ENCODE data around the gene LRP4.

LRP4 gene

DNA sequence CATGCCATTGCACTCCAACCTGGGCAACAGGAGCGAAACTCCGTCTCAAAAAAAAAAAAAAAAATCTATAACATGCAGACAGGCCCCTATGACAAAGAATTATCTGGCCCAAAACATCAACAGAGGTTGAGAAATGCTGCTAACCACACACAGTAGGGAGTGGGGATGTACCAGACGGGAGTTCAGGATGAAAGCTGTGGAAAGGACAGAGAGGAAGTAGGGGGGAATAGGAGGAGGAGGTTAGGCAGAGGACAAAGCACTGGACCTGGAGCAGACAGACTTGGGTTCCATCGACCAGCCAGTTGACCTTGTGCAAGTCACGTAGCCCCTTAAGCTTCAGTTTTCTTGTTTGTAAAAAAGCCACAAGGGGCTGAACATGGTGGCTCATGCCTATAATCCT, 12.5 kb downstream of the LRP4 start:
- CTCF ChIA-PET: interaction anchor here (1.6 to 3.5 kb wide), 4 partner anchors 10 to 258 kb away, joined by 3 to 18 read pairs (median 12); no protein-coding TSS in a partner anchor

DNA sequence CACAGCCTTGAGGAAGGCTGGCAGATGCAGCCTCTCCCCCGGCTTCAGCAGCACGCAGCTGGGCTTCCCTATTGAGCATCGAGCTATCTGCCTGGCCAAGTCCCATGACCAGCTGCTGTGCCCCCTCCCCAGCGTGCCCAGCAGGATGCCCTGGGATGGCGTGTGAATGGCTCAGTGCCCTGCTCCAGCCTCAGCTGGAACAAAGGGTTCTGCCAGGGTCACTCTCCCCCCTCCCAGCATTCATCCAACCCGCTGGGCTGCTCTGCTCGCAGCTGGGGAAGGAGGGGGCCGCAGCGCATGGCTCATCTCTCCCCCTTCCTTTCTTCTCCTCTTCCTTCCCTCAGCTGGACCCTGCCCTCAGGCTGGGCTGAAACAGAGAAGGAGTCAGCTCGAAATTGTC, 14.5 kb downstream of the LRP4 start:
- H3K4me3 ChIP-seq (ENCODE audit: low read depth, low read length): no peak overlapping the region
- CTCF ChIA-PET: interaction anchor here (1.0 to 2.4 kb wide), 4 partner anchors 8 to 258 kb away, joined by 3 to 22 read pairs (median 4); no protein-coding TSS in a partner anchor
- POLR2A ChIA-PET: no interaction called here
- DNase-seq (ENCODE audit: low read depth, low spot score): no peak
- TF ChIP-seq, protein P1, sequence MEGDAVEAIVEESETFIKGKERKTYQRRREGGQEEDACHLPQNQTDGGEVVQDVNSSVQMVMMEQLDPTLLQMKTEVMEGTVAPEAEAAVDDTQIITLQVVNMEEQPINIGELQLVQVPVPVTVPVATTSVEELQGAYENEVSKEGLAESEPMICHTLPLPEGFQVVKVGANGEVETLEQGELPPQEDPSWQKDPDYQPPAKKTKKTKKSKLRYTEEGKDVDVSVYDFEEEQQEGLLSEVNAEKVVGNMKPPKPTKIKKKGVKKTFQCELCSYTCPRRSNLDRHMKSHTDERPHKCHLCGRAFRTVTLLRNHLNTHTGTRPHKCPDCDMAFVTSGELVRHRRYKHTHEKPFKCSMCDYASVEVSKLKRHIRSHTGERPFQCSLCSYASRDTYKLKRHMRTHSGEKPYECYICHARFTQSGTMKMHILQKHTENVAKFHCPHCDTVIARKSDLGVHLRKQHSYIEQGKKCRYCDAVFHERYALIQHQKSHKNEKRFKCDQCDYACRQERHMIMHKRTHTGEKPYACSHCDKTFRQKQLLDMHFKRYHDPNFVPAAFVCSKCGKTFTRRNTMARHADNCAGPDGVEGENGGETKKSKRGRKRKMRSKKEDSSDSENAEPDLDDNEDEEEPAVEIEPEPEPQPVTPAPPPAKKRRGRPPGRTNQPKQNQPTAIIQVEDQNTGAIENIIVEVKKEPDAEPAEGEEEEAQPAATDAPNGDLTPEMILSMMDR (IDR thresholded peaks at IDR 0.05; ENCODE audit: insufficient read depth, low read length, missing control alignments): no peak

More for the DNA sequence above, 12.5 kb downstream of the LRP4 start:
- no peak overlapping the region for H3K4me3 ChIP-seq (ENCODE audit: low read depth, low read length)
- POLR2A ChIA-PET: no interaction called here
- TF ChIP-seq, protein P1 (IDR thresholded peaks at IDR 0.05; ENCODE audit: insufficient read depth, low read length, missing control alignments): no peak
- DNase-seq (ENCODE audit: low read depth, low spot score): no peak

DNA sequence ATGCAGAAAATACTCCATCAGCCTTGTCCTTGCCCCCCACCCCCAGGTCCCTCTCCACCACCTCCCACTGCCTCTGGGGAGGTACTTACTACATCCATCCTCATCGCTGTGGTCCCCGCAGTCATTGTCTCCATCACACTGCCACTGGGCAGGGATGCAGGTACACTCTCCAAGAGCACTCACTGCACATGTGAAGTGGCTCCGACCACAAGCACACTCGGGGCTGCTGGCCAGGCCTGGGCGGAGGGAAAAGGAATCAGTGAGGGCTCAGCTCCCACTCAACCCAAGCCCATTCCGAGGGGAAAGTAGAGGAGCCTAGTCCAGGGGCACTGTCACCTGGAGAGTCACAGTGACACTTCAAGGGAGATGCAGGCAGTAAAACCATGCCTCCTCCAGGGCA, 15.7 kb downstream of the LRP4 start:
- no peak overlapping the region for H3K4me3 ChIP-seq (ENCODE audit: low read depth, low read length)
- no peak for DNase-seq (ENCODE audit: low read depth, low spot score)
- TF ChIP-seq, protein P1 (IDR thresholded peaks at IDR 0.05; ENCODE audit: insufficient read depth, low read length, missing control alignments): no peak
- ChIA-PET POLR2A (no interaction called here), CTCF (interaction anchor here (2.4 to 3.0 kb wide), 2 partner anchors 10 to 250 kb away, joined by 14 to 22 read pairs; no protein-coding TSS in a partner anchor)

DNA sequence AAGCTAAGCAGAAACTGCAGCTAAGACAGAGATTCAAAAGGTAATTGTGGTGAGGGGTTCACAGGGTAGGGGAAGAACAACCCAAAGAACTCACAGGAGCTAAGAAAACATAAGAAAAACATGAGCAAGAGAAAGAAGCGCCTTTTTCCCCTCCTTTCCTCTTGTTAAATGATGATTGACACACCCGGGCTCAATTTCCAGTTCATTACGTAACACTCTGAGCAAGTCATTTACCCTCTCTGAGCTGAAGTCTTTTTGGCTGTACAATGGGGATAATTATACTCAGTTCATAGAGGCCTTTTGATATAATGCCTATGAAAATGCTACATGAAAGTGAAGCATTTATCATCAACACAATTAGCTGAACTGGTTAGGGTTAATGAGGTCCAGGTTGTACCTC, 17.2 kb downstream of the LRP4 start:
- ChIA-PET CTCF (interaction anchor here (1.1 to 3.0 kb wide), 4 partner anchors 10 to 252 kb away, joined by 3 to 15 read pairs (median 9); no protein-coding TSS in a partner anchor), POLR2A (no interaction called here)
- TF ChIP-seq, protein P1 (IDR thresholded peaks at IDR 0.05; ENCODE audit: insufficient read depth, low read length, missing control alignments): no peak
- DNase-seq (ENCODE audit: low read depth, low spot score): no peak
- H3K4me3 ChIP-seq (ENCODE audit: low read depth, low read length): no peak overlapping the region

DNA sequence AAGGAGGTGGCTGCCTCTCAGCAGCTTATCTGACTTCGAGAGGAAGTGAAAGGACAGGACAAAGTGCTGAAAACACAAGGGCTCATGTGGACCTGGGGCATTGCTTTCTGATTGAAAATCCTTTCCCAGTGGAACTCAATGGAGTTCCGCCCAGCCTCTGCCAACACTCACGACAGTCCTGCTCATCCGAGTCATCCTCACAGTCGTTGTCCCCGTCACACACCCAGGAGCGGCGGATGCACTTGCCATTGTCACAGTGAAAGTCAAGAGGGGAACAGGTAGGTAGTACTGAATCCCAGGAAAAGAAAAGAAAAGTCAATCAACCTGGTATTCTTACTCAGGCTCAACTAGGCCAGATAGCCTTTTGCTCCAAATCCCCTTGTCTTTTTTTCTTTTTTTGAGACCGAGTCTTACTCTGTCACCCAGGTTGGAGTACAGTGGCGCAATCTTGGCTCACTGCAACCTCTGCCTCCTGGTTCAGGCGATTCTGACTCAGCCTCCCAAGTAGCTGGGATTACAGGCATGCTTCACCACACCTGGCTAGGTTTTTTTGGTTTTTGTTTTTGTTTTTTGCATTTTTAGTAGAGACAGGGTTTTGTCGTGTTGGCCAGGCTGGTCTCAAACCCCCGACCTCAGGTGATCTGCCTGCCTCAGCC, 18.1 kb downstream of the LRP4 start:
- DNase-seq (ENCODE audit: low read depth, low spot score): no peak
- TF ChIP-seq, protein P1 (IDR thresholded peaks at IDR 0.05; ENCODE audit: insufficient read depth, low read length, missing control alignments): no peak
- H3K4me3 ChIP-seq (ENCODE audit: low read depth, low read length): no peak overlapping the region
- ChIA-PET CTCF (interaction anchor here (2.1 kb wide), 1 partner anchor 253 kb away, joined by 15 read pairs; no protein-coding TSS in a partner anchor), POLR2A (no interaction called here)

DNA sequence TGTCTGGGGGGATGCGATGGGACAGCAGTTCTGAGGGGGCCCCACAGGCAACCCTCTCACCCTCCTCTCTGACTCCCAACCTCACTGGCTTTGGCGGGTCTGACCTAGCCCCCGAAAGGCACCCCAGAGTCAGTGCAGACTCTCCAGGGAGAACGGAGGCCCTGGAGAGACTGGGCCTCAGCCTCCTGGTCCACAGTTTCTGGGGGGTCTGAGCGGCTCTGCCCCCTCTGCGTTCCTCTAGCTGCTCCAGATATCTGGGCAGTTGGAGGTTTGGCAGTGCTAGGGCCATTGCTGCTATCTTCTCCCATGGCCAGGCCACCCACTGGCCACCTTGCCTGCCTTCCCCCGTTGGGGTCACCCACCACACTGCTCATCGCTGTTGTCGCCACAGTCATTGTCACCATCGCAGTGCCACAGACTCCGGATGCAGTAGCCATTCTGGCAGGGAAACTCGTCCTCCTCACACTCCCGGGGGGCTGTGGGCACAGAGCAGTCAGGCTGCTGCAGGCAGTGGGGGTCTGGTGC, 18.8 kb downstream of the LRP4 start:
- H3K4me3 ChIP-seq (ENCODE audit: low read depth, low read length): no peak overlapping the region
- POLR2A ChIA-PET: no interaction called here
- TF ChIP-seq, protein P1 (IDR thresholded peaks at IDR 0.05; ENCODE audit: insufficient read depth, low read length, missing control alignments): no peak
- no peak for DNase-seq (ENCODE audit: low read depth, low spot score)
- CTCF ChIA-PET: interaction anchor here (0.7 to 0.9 kb wide), 2 partner anchors 255 to 262 kb away, joined by 3 to 4 read pairs; no protein-coding TSS in a partner anchor

Data from AG04449 (cell line).